Erythroblast (primary cell): ENCODE data around the gene P2RX2.

ENCODE experiments used
- DNase-seq, 2 experiments: peaks; one replicate each; lab custom pipeline; 2025; lab: John Stamatoyannopoulos, UW
- GATA1 ChIP-seq: IDR thresholded peaks from 2 replicates; pipeline ENCODE4 v1.6.1; 2011; ENCODE audit warnings: low read depth, mild to moderate bottlenecking, control low read depth, low read length, moderate library complexity
- POLR2A ChIP-seq: IDR thresholded peaks from 2 replicates; pipeline ENCODE4 v1.6.1; 2011; ENCODE audit warnings: mild to moderate bottlenecking, low read length

The P2RX2 gene

GRCh38 chr12:132669166-132669879 lies 50.7 kb downstream of the P2RX2 start:
- TF ChIP-seq GATA1 (no peak), POLR2A (no peak)
- no peak for DNase-seq
